HepG2 (cell line): ENCODE results near the gene AMELY. TPM values are rescaled to one million over a fixed set of nuclear protein-coding genes. Genes with fewer than 3 reads are reported as not detected.

Source experiments
- JUND ChIP-seq: sonication (generic); formaldehyde crosslinking; IDR thresholded peaks from 2 replicates; pipeline ENCODE4 v1.8.0; 2022; ENCODE audit warnings: mild to moderate bottlenecking, missing genetic modification reagents
- MED13 ChIP-seq: sonication (generic); formaldehyde crosslinking; IDR thresholded peaks from 2 replicates; pipeline ENCODE4 v1.5.0; 2020; ENCODE audit warnings: missing genetic modification reagents
- NFYB ChIP-seq: sonication (generic); formaldehyde crosslinking; IDR thresholded peaks from 2 replicates; pipeline ENCODE4 v1.4.0; 2020; ENCODE audit warnings: missing genetic modification reagents
- RBFOX2 ChIP-seq: fragments of 200-400 bp; formaldehyde crosslinking; IDR thresholded peaks from 2 replicates; pipeline ENCODE4 v1.6.1; 2017; ENCODE audit warnings: low read depth, mild to moderate bottlenecking, low read length
- SATB2 ChIP-seq: sonication (generic); formaldehyde crosslinking; IDR thresholded peaks from 2 replicates; pipeline ENCODE4 v1.5.0; 2020; ENCODE audit warnings: missing genetic modification reagents
- SP1 ChIP-seq, 2 experiments: fragments of 450-650 bp in 1 of 2; sonication (generic) in 1 of 2; formaldehyde crosslinking in 1 of 2; IDR thresholded peaks; 2 replicates each; pipeline versions ENCODE4 v1.4.0 to v1.6.1; 2016 to 2020; ENCODE audit warnings: missing genetic modification reagents in 1 of 2
- YY1 ChIP-seq: IDR thresholded peaks from 2 replicates; pipeline ENCODE4 v1.6.1; 2011; ENCODE audit warnings: low read length, low read depth, moderate library complexity, mild to moderate bottlenecking; ENCODE audit not compliant: insufficient read depth, insufficient replicate concordance
- ZMAT3 ChIP-seq: sonication (generic); formaldehyde crosslinking; conservative IDR thresholded peaks from 2 replicates; pipeline ENCODE4 v1.7.0; 2021; ENCODE audit warnings: missing genetic modification reagents
- ZNF264 ChIP-seq: sonication (generic); formaldehyde crosslinking; IDR thresholded peaks from 2 replicates; pipeline ENCODE4 v1.4.0; 2020; ENCODE audit warnings: missing genetic modification reagents
- ZNF30 ChIP-seq: sonication (generic); formaldehyde crosslinking; IDR thresholded peaks from 2 replicates; pipeline ENCODE4 v1.5.0; 2020; ENCODE audit warnings: mild to moderate bottlenecking, missing genetic modification reagents
- ZNF44 ChIP-seq: sonication (generic); formaldehyde crosslinking; IDR thresholded peaks from 2 replicates; pipeline ENCODE4 v1.5.1; 2020; ENCODE audit warnings: mild to moderate bottlenecking, missing genetic modification reagents
- polyA plus RNA-seq, 8 experiments: library from polyadenylated mRNA; depleted of rRNA in 3 of 8; stranded (reverse) in 7 of 8; unstranded in 1 of 8; fragments of >200 nt; fragmentation: Illumina TruSeq in 4 of 8; extraction: Trizol in 4 of 8; gene quantifications; 2 replicates each; pipeline versions ENCODE4 v1.2.1 to v1.2.3, GENCODE V29; 2011 to 2016; ENCODE audit warnings: low read depth in 4 of 8, missing spikeins in 1 of 8, mixed read lengths in 1 of 8; ENCODE audit not compliant: insufficient read depth in 1 of 8
- total RNA-seq, 5 experiments: library from RNA; depleted of rRNA; stranded (reverse); fragments of >200 nt; fragmentation: Illumina TruSeq; extraction: Trizol; gene quantifications; 2 replicates each; pipeline ENCODE4 v1.2.3, GENCODE V29; 2016; ENCODE audit warnings: low read depth in 1 of 5
- TF ChIP-seq, protein P1 (sequence below): sonication (generic); formaldehyde crosslinking; IDR thresholded peaks from 2 replicates; pipeline ENCODE4 v1.4.0; 2020; ENCODE audit warnings: mild to moderate bottlenecking, missing genetic modification reagents
- TF ChIP-seq, protein P2 (sequence below): IDR thresholded peaks from 2 replicates; pipeline ENCODE4 v1.6.1; 2012; ENCODE audit warnings: low read depth, low read length, improper control_type of control experiment
- TF ChIP-seq, protein P3 (sequence below): sonication (generic); formaldehyde crosslinking; IDR thresholded peaks from 2 replicates; pipeline ENCODE4 v1.5.0; 2020; ENCODE audit warnings: missing genetic modification reagents
- TF ChIP-seq, protein P4 (sequence below): sonication (generic); formaldehyde crosslinking; IDR thresholded peaks from 2 replicates; pipeline ENCODE4 v1.4.0; 2020; ENCODE audit warnings: mild to moderate bottlenecking, missing genetic modification reagents

AMELY gene
- total and polyA plus RNA-seq, 2 of the 13 experiments (the other 11 are each of a cell fraction or from before 2014, with no cell fraction given): not detected

DNA sequence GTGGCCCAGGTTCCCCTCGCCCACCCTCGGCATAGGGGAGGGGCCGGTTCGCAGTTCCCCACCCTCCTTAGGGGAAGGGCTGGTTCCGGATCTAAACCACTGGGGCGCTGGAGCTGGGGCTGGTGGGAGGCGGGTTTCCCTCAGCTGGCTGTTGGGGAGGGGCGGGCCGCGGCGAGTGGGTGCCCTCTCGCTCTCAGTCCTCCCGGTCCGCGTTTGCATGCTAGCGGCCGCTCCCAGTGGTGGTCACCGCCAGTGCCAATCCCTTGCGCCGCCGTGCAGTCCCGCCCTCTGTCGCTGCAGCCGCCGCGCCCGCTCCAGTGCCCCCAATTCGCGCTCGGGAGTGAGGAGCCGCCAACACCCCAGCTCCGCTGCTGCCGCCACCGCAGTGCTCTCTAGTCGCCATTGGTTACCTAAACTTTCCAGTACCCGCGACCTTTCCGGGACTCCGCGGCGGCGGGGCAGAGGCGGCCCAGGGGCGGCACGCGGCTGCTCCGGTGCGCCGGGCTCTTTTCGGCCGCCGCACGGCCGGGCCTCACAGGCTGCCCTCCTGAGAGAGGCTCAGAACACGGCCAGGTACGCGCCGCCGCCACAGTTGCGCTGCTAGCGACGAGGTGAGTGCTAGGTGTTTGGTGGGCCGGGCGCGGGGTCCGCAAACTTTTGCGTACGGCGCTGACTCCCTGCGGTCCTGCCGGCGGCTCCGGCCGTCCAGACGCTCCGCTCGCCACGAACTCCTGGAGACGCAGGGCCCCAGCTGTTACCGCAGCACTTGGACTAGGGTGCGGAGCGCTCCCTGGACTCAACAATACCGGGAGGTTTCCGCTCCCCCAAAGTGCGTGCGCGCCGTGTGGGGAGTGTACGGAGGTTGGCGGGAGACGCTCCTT, 940 bp downstream of the AMELY start, which contains the start of gene TBL1Y (continued):
- no peak for TF ChIP-seq JUND (CRISPR knock-in tag)
- TF ChIP-seq, protein P1, sequence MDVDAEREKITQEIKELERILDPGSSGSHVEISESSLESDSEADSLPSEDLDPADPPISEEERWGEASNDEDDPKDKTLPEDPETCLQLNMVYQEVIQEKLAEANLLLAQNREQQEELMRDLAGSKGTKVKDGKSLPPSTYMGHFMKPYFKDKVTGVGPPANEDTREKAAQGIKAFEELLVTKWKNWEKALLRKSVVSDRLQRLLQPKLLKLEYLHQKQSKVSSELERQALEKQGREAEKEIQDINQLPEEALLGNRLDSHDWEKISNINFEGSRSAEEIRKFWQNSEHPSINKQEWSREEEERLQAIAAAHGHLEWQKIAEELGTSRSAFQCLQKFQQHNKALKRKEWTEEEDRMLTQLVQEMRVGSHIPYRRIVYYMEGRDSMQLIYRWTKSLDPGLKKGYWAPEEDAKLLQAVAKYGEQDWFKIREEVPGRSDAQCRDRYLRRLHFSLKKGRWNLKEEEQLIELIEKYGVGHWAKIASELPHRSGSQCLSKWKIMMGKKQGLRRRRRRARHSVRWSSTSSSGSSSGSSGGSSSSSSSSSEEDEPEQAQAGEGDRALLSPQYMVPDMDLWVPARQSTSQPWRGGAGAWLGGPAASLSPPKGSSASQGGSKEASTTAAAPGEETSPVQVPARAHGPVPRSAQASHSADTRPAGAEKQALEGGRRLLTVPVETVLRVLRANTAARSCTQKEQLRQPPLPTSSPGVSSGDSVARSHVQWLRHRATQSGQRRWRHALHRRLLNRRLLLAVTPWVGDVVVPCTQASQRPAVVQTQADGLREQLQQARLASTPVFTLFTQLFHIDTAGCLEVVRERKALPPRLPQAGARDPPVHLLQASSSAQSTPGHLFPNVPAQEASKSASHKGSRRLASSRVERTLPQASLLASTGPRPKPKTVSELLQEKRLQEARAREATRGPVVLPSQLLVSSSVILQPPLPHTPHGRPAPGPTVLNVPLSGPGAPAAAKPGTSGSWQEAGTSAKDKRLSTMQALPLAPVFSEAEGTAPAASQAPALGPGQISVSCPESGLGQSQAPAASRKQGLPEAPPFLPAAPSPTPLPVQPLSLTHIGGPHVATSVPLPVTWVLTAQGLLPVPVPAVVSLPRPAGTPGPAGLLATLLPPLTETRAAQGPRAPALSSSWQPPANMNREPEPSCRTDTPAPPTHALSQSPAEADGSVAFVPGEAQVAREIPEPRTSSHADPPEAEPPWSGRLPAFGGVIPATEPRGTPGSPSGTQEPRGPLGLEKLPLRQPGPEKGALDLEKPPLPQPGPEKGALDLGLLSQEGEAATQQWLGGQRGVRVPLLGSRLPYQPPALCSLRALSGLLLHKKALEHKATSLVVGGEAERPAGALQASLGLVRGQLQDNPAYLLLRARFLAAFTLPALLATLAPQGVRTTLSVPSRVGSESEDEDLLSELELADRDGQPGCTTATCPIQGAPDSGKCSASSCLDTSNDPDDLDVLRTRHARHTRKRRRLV: no peak
- no peak for TF ChIP-seq ZMAT3 (CRISPR knock-in tag)
- no peak for TF ChIP-seq SP1 (IDR thresholded peaks at IDR 0.05)
- TF ChIP-seq SP1 (CRISPR knock-in tag; IDR thresholded peaks at IDR 0.05): no peak
- TF ChIP-seq RBFOX2: peak; percentile 54
- no peak for TF ChIP-seq YY1
- TF ChIP-seq, protein P2, sequence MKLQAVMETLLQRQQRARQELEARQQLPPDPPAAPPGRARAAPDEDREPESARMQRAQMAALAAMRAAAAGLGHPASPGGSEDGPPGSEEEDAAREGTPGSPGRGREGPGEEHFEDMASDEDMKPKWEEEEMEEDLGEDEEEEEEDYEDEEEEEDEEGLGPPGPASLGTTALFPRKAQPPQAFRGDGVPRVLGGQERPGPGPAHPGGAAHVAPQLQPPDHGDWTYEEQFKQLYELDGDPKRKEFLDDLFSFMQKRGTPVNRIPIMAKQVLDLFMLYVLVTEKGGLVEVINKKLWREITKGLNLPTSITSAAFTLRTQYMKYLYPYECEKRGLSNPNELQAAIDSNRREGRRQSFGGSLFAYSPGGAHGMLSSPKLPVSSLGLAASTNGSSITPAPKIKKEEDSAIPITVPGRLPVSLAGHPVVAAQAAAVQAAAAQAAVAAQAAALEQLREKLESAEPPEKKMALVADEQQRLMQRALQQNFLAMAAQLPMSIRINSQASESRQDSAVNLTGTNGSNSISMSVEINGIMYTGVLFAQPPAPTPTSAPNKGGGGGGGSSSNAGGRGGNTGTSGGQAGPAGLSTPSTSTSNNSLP: no peak
- no peak for TF ChIP-seq SATB2 (CRISPR knock-in tag)
- no peak for TF ChIP-seq ZNF44 (CRISPR knock-in tag)
- no peak for TF ChIP-seq ZNF264
- TF ChIP-seq MED13 (CRISPR knock-in tag): no peak
- TF ChIP-seq, protein P3, sequence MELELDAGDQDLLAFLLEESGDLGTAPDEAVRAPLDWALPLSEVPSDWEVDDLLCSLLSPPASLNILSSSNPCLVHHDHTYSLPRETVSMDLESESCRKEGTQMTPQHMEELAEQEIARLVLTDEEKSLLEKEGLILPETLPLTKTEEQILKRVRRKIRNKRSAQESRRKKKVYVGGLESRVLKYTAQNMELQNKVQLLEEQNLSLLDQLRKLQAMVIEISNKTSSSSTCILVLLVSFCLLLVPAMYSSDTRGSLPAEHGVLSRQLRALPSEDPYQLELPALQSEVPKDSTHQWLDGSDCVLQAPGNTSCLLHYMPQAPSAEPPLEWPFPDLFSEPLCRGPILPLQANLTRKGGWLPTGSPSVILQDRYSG (CRISPR knock-in tag): no peak
- TF ChIP-seq, protein P4, sequence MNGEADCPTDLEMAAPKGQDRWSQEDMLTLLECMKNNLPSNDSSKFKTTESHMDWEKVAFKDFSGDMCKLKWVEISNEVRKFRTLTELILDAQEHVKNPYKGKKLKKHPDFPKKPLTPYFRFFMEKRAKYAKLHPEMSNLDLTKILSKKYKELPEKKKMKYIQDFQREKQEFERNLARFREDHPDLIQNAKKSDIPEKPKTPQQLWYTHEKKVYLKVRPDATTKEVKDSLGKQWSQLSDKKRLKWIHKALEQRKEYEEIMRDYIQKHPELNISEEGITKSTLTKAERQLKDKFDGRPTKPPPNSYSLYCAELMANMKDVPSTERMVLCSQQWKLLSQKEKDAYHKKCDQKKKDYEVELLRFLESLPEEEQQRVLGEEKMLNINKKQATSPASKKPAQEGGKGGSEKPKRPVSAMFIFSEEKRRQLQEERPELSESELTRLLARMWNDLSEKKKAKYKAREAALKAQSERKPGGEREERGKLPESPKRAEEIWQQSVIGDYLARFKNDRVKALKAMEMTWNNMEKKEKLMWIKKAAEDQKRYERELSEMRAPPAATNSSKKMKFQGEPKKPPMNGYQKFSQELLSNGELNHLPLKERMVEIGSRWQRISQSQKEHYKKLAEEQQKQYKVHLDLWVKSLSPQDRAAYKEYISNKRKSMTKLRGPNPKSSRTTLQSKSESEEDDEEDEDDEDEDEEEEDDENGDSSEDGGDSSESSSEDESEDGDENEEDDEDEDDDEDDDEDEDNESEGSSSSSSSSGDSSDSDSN: peak; percentile 50; the same call in 1 of the 2 replicates
- TF ChIP-seq NFYB (CRISPR knock-in tag): no peak
- TF ChIP-seq ZNF30 (CRISPR knock-in tag): no peak
